Measurements from ENCODE around the gene CDK5. TPM values are rescaled to one million over a fixed set of nuclear protein-coding genes. Genes with fewer than 3 reads are reported as not detected.
A peak's percentile ranks its signal among the peaks of the same experiment; 100 is the strongest.

Gene CDK5
- total RNA-seq, 3 donors from 2014 or later, result 8.3 to 12.4 (median 11.7) TPM

- Histone ChIP-seq H3K4me1 (ENCODE audit: low read depth) (peaks cover 36% of the 10 kb centered on the region), H3K36me3 (ENCODE audit: low read depth) (no peaks in the 10 kb centered on the region), H3K4me3 (peak overlapping the region; percentile 50), H3K9me3 (no peaks in the 10 kb centered on the region)
- intact Hi-C loops (cut with DNase I, micrococcal nuclease), result no loop called here
- TF ChIP-seq CTCF (IDR thresholded peaks at IDR 0.05), result no peak
- no peak for ATAC-seq
- DNase-seq, result no peak
Observed at GRCh38 chr7:151060113-151060415, 2.4 kb upstream of the CDK5 start.

- peak; percentile 26 for TF ChIP-seq CTCF (IDR thresholded peaks at IDR 0.05)
- H3K4me3 ChIP-seq, result peak within 1 kb of the TSS; percentile 50
- H3K36me3 ChIP-seq (ENCODE audit: low read depth), result no peaks in the 10 kb centered on the region
- intact Hi-C loops (cut with DNase I, micrococcal nuclease), result no loop called here
- H3K9me3 ChIP-seq, result no peaks in the 10 kb centered on the region
- peaks cover 36% of the 10 kb centered on the region for H3K4me1 ChIP-seq (ENCODE audit: low read depth)
- DNase-seq (peak; percentile 86 to 91 (median 90)), ATAC-seq (peak; percentile 63)
Observed at GRCh38 chr7:151059367-151060112, 1.8 kb upstream of the CDK5 start, which contains the start of gene SLC4A2. Gene SLC4A2, plus strand, starts transcription at chr7:151059589. Its CDS starts 2,399 bp downstream, at chr7:151061988.

- peaks cover 36% of the 10 kb centered on the region for H3K4me1 ChIP-seq (ENCODE audit: low read depth)
- no peak for ATAC-seq
- no peaks in the 10 kb centered on the region for H3K36me3 ChIP-seq (ENCODE audit: low read depth)
- no peak for TF ChIP-seq CTCF (IDR thresholded peaks at IDR 0.05)
- no peaks in the 10 kb centered on the region for H3K9me3 ChIP-seq
- intact Hi-C loops (cut with DNase I, micrococcal nuclease), result no loop called here
- peak overlapping the region; percentile 50 for H3K4me3 ChIP-seq
- peak in 1 of 3 donors; percentile 38 for DNase-seq
Observed at GRCh38 chr7:151058781-151059366, 1.2 kb upstream of the CDK5 start.

- peaks cover 36% of the 10 kb centered on the region for H3K4me1 ChIP-seq (ENCODE audit: low read depth)
Observed at GRCh38 chr7:151057989-151058780, 488 bp upstream of the CDK5 start.

More at GRCh38 chr7:151057989-151058780, 488 bp upstream of the CDK5 start:
- peak; percentile 82 for ATAC-seq
- DNase-seq, result peak; percentile 97 to 99 (median 98)
- no peaks in the 10 kb centered on the region for H3K36me3 ChIP-seq (ENCODE audit: low read depth)
- peak overlapping the region; percentile 36 for H3K4me3 ChIP-seq
- no peak for TF ChIP-seq CTCF (IDR thresholded peaks at IDR 0.05)
- no peaks in the 10 kb centered on the region for H3K9me3 ChIP-seq
- intact Hi-C loops (cut with DNase I, micrococcal nuclease), result no loop called here
